ENCODE measurements around the gene TOGARAM2.

Gene TOGARAM2

GRCh38 chr2:29017716-29018435, 36.8 kb downstream of the TOGARAM2 start:
- DNase-seq, result no peak

GRCh38 chr2:29021886-29022285, 40.8 kb downstream of the TOGARAM2 start:
- DNase-seq, result no peak

- peak in 14 of 51 donors; percentile 4 to 54 (median 32) for DNase-seq
Measured at GRCh38 chr2:29022679-29023078, 41.6 kb downstream of the TOGARAM2 start.

- DNase-seq, result no peak
Measured at GRCh38 chr2:29023188-29023587, 42.1 kb downstream of the TOGARAM2 start.

- no peak for DNase-seq
Measured at GRCh38 chr2:29024882-29025430, 43.9 kb downstream of the TOGARAM2 start.

- DNase-seq, result no peak
Measured at GRCh38 chr2:29025711-29026110, 44.6 kb downstream of the TOGARAM2 start.

- no peak for DNase-seq
Measured at GRCh38 chr2:29031046-29031445, 49.9 kb downstream of the TOGARAM2 start.

GRCh38 chr2:29032189-29032588, 51.1 kb downstream of the TOGARAM2 start:
- DNase-seq, result no peak

GRCh38 chr2:29033172-29033571, 52.1 kb downstream of the TOGARAM2 start:
- no peak for DNase-seq

- DNase-seq, result no peak
Measured at GRCh38 chr2:29033656-29034055, 52.6 kb downstream of the TOGARAM2 start.

- DNase-seq, result no peak
Measured at GRCh38 chr2:29035016-29035745, 54.1 kb downstream of the TOGARAM2 start.

- no peak for DNase-seq
Measured at GRCh38 chr2:29039718-29040480, 58.8 kb downstream of the TOGARAM2 start.

- no peak for DNase-seq
Measured at GRCh38 chr2:29040552-29040951, 59.5 kb downstream of the TOGARAM2 start.

GRCh38 chr2:29041161-29041660, 60.1 kb downstream of the TOGARAM2 start:
- DNase-seq, result no peak

GRCh38 chr2:29042561-29043075, 61.5 kb downstream of the TOGARAM2 start:
- peak in 4 of 51 donors; percentile 7 to 20 (median 12) for DNase-seq

- no peak for DNase-seq
Measured at GRCh38 chr2:29044459-29044858, 63.4 kb downstream of the TOGARAM2 start.

GRCh38 chr2:29046321-29046720, 65.2 kb downstream of the TOGARAM2 start:
- DNase-seq, result no peak

- no peak for DNase-seq
Measured at GRCh38 chr2:29047083-29047845, 66.2 kb downstream of the TOGARAM2 start.

GRCh38 chr2:29050591-29050990, 69.5 kb downstream of the TOGARAM2 start:
- no peak for DNase-seq

- DNase-seq, result no peak
Measured at GRCh38 chr2:29051730-29052129, 70.6 kb downstream of the TOGARAM2 start.

- DNase-seq, result no peak
Measured at GRCh38 chr2:29052807-29053206, 71.7 kb downstream of the TOGARAM2 start.

All from hypothalamus (tissue), 51 donors.